ENCODE data around the gene ACOD1. TPM values are rescaled to one million over a fixed set of nuclear protein-coding genes. Genes with fewer than 3 reads are reported as not detected.

The ACOD1 gene
- total RNA-seq, 1 donor from 2014 or later = not detected

GRCh38 chr13:76934671-76935070, 13.6 kb upstream of the ACOD1 start:
- no peak overlapping the region for H3K27ac Mint-ChIP-seq (ENCODE audit: unreplicated experiment)

GRCh38 chr13:76936763-76937162, 11.5 kb upstream of the ACOD1 start:
- Mint-ChIP-seq H3K36me3 (ENCODE audit: unreplicated experiment) (no peaks in the 10 kb centered on the region), H3K27ac (ENCODE audit: unreplicated experiment) (peak overlapping the region; percentile 43), H3K4me1 (ENCODE audit: unreplicated experiment) (peaks cover 23% of the 10 kb centered on the region), H3K9me3 (ENCODE audit: unreplicated experiment) (peaks cover 5% of the 10 kb centered on the region), H3K27me3 (ENCODE audit: unreplicated experiment) (no peaks in the 10 kb centered on the region), H3K4me3 (ENCODE audit: unreplicated experiment) (no peak overlapping the region)
- no peak for TF ChIP-seq CTCF (IDR thresholded peaks at IDR 0.05)
- DNase-seq (ENCODE audit: extremely low spot score, unreplicated experiment) = no peak

More at GRCh38 chr13:76934671-76935070, 13.6 kb upstream of the ACOD1 start:
- no peak for DNase-seq (ENCODE audit: extremely low spot score, unreplicated experiment)
- Mint-ChIP-seq H3K4me3 (ENCODE audit: unreplicated experiment) (no peak overlapping the region), H3K4me1 (ENCODE audit: unreplicated experiment) (peaks cover 19% of the 10 kb centered on the region), H3K36me3 (ENCODE audit: unreplicated experiment) (no peaks in the 10 kb centered on the region), H3K27me3 (ENCODE audit: unreplicated experiment) (peaks cover 13% of the 10 kb centered on the region), H3K9me3 (ENCODE audit: unreplicated experiment) (peaks cover 10% of the 10 kb centered on the region)
- no peak for TF ChIP-seq CTCF (IDR thresholded peaks at IDR 0.05)

GRCh38 chr13:76937281-76937820, 11.0 kb upstream of the ACOD1 start:
- no peaks in the 10 kb centered on the region for H3K27me3 Mint-ChIP-seq (ENCODE audit: unreplicated experiment)
- H3K27ac Mint-ChIP-seq (ENCODE audit: unreplicated experiment) = peak overlapping the region; percentile 50
- peaks cover 23% of the 10 kb centered on the region for H3K4me1 Mint-ChIP-seq (ENCODE audit: unreplicated experiment)
- no peak for TF ChIP-seq CTCF (IDR thresholded peaks at IDR 0.05)
- H3K36me3 Mint-ChIP-seq (ENCODE audit: unreplicated experiment) = no peaks in the 10 kb centered on the region
- peaks cover 5% of the 10 kb centered on the region for H3K9me3 Mint-ChIP-seq (ENCODE audit: unreplicated experiment)
- DNase-seq (ENCODE audit: extremely low spot score, unreplicated experiment) = no peak
- no peak overlapping the region for H3K4me3 Mint-ChIP-seq (ENCODE audit: unreplicated experiment)

- Mint-ChIP-seq H3K27ac (ENCODE audit: unreplicated experiment) (no peak overlapping the region), H3K4me1 (ENCODE audit: unreplicated experiment) (peaks cover 33% of the 10 kb centered on the region), H3K9me3 (ENCODE audit: unreplicated experiment) (peaks cover 5% of the 10 kb centered on the region), H3K36me3 (ENCODE audit: unreplicated experiment) (no peaks in the 10 kb centered on the region), H3K27me3 (ENCODE audit: unreplicated experiment) (no peaks in the 10 kb centered on the region), H3K4me3 (ENCODE audit: unreplicated experiment) (no peak overlapping the region)
- DNase-seq (ENCODE audit: extremely low spot score, unreplicated experiment) = no peak
- TF ChIP-seq CTCF (IDR thresholded peaks at IDR 0.05) = no peak
These were observed 9.1 kb upstream of the ACOD1 start for GRCh38 chr13:76939215-76939614.

GRCh38 chr13:76942363-76942762, 5.9 kb upstream of the ACOD1 start:
- no peak for TF ChIP-seq CTCF (IDR thresholded peaks at IDR 0.05)
- Mint-ChIP-seq H3K4me3 (ENCODE audit: unreplicated experiment) (no peak overlapping the region), H3K4me1 (ENCODE audit: unreplicated experiment) (peaks cover 35% of the 10 kb centered on the region), H3K27ac (ENCODE audit: unreplicated experiment) (no peak overlapping the region), H3K27me3 (ENCODE audit: unreplicated experiment) (no peaks in the 10 kb centered on the region), H3K9me3 (ENCODE audit: unreplicated experiment) (no peaks in the 10 kb centered on the region), H3K36me3 (ENCODE audit: unreplicated experiment) (no peaks in the 10 kb centered on the region)
- DNase-seq (ENCODE audit: extremely low spot score, unreplicated experiment) = no peak
